ENCODE data around the gene GPR37.

GPR37 gene

GRCh38 chr7:124779194-124779593 is 13.6 kb upstream of the GPR37 start:
- no peak for DNase-seq

GRCh38 chr7:124777268-124777667 is 11.7 kb upstream of the GPR37 start:
- DNase-seq = no peak

- no peak for DNase-seq
Measured at GRCh38 chr7:124776153-124776552, 10.6 kb upstream of the GPR37 start.

GRCh38 chr7:124775422-124775821 is 9.8 kb upstream of the GPR37 start:
- no peak for DNase-seq

- DNase-seq = no peak
Measured at GRCh38 chr7:124773938-124774337, 8.3 kb upstream of the GPR37 start.

GRCh38 chr7:124773339-124773738 is 7.7 kb upstream of the GPR37 start:
- DNase-seq = no peak

GRCh38 chr7:124769136-124769535 is 3.5 kb upstream of the GPR37 start:
- DNase-seq = no peak

GRCh38 chr7:124768525-124768924 is 2.9 kb upstream of the GPR37 start:
- DNase-seq = no peak

GRCh38 chr7:124764847-124765400 is 668 bp downstream of the GPR37 start:
- no peak for DNase-seq

- no peak for DNase-seq
Measured at GRCh38 chr7:124764051-124764846, 1.3 kb downstream of the GPR37 start.

GRCh38 chr7:124762611-124763143 is 2.9 kb downstream of the GPR37 start:
- no peak for DNase-seq

- DNase-seq = no peak
Measured at GRCh38 chr7:124761164-124761715, 4.4 kb downstream of the GPR37 start.

- DNase-seq = no peak
Measured at GRCh38 chr7:124758327-124758726, 7.3 kb downstream of the GPR37 start.

- DNase-seq = no peak
Measured at GRCh38 chr7:124754576-124755268, 10.9 kb downstream of the GPR37 start.

- DNase-seq = no peak
Measured at GRCh38 chr7:124752310-124752709, 13.3 kb downstream of the GPR37 start.

- no peak for DNase-seq
Measured at GRCh38 chr7:124751027-124751426, 14.6 kb downstream of the GPR37 start.

GRCh38 chr7:124747072-124747471 is 18.5 kb downstream of the GPR37 start:
- no peak for DNase-seq

- no peak for DNase-seq
Measured at GRCh38 chr7:124738639-124739038, 27.0 kb downstream of the GPR37 start.

GRCh38 chr7:124737760-124738300 is 27.8 kb downstream of the GPR37 start:
- no peak for DNase-seq

- no peak for DNase-seq
Measured at GRCh38 chr7:124728610-124729009, 37.0 kb downstream of the GPR37 start.

GRCh38 chr7:124724507-124725192 is 40.9 kb downstream of the GPR37 start:
- no peak for DNase-seq

GRCh38 chr7:124724079-124724478 is 41.5 kb downstream of the GPR37 start:
- no peak for DNase-seq

GRCh38 chr7:124723012-124723411 is 42.6 kb downstream of the GPR37 start:
- DNase-seq = no peak
